DMS114 treated with DMSO at 0.1 percent for 48 hours (cell line): ENCODE results near the gene EPB41L4B.
"Not testable (repeated sequence)": the region's sequence is repeated elsewhere in the genome, so short reads cannot be mapped to it uniquely, and the experiment has no call there.

Experiments used
- DNase-seq: peaks from one replicate; lab custom pipeline; 2025; ENCODE audit not compliant: unreplicated experiment; lab: John Stamatoyannopoulos, UW

EPB41L4B gene

DNA sequence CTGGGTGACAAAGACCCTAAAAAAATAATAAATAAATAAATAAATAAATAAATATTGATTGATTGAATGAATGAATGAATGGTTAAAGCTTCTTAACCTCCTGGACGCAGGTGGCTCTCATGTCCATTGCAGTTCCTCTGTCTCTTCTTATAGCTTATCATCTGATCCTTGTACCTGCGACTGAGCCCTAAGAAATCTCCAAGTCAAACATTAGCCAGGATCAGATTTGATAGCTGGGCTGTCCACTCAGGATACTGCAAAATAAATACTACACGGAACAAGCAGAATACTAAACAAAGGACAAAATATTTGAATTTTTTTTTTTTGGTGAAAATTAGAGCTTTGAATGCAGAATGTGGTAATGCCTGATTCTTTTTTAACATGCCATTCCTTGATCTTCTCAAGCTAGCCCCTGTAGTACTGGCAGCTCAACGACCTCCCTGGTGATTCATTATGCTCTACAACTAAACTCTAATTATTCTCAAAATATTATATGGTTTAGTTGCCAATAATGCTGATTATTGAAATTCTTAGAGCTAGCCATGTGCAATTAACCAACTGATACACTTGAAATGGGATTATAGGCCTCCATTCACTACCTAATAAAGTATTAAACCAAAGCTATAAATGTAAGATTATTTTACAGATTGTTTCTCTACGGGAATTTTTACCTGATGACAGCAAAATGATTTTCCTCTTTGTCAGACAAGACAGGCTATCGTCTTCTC is 191.2 kb downstream of the EPB41L4B start:
- no peak for DNase-seq

GRCh38 chr9:109126671-109127070 is 194.2 kb downstream of the EPB41L4B start:
- DNase-seq = not testable (repeated sequence)

DNA sequence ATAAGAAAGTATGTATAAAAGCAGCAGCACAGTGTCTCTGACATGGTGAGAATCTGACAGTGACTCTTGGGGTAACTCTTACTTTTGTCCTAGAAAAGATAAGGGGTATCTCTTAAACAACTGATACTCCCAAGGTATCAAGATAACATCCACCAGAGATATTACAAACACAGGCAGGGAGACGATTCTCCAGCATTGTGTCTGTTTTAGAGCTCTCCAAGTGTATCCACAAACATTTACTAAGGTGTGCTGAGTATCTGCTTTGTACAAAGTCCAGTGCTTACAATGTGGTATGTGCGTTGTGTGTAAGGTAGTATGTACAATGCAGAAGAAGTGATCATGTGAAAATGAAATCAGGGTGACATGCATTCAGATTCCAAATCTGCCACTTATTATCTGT is 196.7 kb downstream of the EPB41L4B start:
- DNase-seq = no peak

DNA sequence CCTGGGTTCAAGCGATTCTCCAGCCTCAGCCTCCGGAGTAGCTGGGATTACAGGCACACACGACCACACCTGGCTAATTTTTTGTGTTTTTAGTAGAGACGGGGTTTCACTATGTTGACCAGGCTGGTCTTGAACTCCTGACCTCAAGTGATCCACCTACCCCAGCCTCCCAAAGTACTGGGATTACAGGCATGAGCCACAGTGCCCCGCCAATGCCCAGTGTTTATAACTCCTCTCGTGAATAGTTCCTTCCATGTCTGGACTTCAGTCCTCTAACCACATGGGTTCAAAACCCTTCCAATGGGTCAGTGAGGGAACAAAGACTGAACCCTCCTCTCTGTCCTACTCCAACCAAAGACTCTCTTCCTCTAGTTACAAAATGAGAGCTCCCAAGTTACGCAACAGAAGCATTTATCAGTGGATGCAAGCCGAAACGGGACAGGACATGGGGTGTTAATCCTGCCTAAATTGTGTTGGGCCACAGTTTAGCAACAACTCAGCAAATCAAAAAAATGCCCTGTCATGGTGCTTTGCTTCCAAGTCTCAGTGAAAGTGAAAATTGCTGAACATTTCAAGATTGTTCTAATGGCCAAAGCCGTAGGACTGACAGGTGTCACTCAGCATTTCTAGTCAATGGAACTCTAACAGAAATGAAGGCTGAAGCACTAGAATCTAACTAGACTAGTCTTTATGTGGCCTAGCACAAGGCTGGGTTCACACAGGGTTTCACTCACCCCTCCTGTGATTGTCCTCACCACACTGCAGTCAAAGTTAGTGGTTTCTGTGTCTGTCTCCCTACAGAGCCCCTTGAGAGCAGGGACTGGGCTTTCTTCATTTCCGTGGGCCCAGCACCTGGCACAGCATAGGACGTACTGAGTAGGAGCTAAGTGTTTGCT is 197.9 kb downstream of the EPB41L4B start:
- DNase-seq = no peak
